ENCODE data around the gene MZF1. TPM values are rescaled to one million over a fixed set of nuclear protein-coding genes. Genes with fewer than 3 reads are reported as not detected.
A peak's percentile ranks its signal among the peaks of the same experiment; 100 is the strongest.

MZF1 gene
- total and polyA plus RNA-seq, 9 of the 15 experiments (the other 6 are each of a cell fraction or from before 2014, with no cell fraction given), result 0.31 to 29.3 (median 11.5) TPM

DNA sequence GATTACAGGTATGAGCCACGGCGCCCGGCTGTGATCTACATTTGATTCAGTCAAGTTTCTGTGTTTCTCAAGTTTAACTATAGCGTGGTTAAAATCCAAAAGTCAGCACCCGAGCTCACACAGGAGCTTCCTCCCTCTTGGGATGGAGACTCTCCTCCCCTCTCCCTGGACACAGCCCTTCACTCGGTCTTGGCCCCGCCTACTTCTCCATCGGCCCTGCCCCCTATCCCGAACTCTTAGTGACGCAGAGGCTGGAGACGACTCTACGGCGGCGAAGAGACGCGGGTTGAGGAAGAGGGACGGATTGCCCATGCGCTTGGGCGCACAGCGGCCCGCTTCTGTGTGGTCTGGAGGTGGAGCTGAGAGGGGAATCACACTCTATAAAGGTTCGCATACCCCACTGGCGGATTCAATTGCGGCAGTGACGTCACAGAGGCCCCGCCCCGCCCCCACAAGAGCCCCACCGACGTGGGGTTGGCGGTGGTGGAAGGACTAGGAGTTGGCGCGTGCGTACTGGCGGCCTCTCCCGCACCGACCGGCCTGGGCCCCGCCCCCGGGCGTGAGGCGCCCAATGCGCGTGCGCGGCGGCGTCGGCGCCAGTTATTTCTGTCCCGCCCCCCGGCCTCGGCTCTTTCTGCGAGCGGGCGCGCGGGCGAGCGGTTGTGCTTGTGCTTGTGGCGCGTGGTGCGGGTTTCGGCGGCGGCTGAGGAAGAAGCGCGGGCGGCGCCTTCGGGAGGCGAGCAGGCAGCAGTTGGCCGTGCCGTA lies 29.1 kb downstream of the MZF1 start, which contains the start of gene TRIM28 (continued):
- TF ChIP-seq KAT7 (CRISPR knock-in tag; IDR thresholded peaks at IDR 0.05; ENCODE audit: borderline replicate concordance) (0 out of 2 replicates have a peak, but pooled peaks have one; percentile 14), ELF2 (CRISPR knock-in tag; IDR thresholded peaks at IDR 0.05) (no peak), ZNF41 (CRISPR knock-in tag; conservative IDR thresholded peaks at IDR 0.05) (no peak), GABPB1 (CRISPR knock-in tag; IDR thresholded peaks at IDR 0.05) (peak; percentile 76), CBX1 (IDR thresholded peaks at IDR 0.05; ENCODE audit: low read depth) (peak; percentile 95; the same call in 1 of the 2 replicates), NR2C2 (CRISPR knock-in tag; IDR thresholded peaks at IDR 0.05) (peak; percentile 20; the same call in 1 of the 2 replicates), NR2C2 (tag; IDR thresholded peaks at IDR 0.05) (peak; percentile 59), WHSC1 (IDR thresholded peaks at IDR 0.05; ENCODE audit: low read length) (no peak), ERF (CRISPR knock-in tag; IDR thresholded peaks at IDR 0.05) (peak; percentile 96), NCOA4 (IDR thresholded peaks at IDR 0.05; ENCODE audit: partially characterized antibody) (no peak), NEUROD1 (IDR thresholded peaks at IDR 0.05; ENCODE audit: borderline replicate concordance, low read depth, low read length, partially characterized antibody) (peak; percentile 19), KLF13 (tag; IDR thresholded peaks at IDR 0.05; ENCODE audit: borderline replicate concordance, low read depth) (peak; percentile 71; the same call in 1 of the 2 replicates)
- TF ChIP-seq, protein P1, sequence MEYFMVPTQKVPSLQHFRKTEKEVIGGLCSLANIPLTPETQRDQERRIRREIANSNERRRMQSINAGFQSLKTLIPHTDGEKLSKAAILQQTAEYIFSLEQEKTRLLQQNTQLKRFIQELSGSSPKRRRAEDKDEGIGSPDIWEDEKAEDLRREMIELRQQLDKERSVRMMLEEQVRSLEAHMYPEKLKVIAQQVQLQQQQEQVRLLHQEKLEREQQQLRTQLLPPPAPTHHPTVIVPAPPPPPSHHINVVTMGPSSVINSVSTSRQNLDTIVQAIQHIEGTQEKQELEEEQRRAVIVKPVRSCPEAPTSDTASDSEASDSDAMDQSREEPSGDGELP (CRISPR knock-in tag; IDR thresholded peaks at IDR 0.05; ENCODE audit: borderline replicate concordance), result peak; percentile 79; the same call in 1 of the 2 replicates
- TF ChIP-seq, protein P2, sequence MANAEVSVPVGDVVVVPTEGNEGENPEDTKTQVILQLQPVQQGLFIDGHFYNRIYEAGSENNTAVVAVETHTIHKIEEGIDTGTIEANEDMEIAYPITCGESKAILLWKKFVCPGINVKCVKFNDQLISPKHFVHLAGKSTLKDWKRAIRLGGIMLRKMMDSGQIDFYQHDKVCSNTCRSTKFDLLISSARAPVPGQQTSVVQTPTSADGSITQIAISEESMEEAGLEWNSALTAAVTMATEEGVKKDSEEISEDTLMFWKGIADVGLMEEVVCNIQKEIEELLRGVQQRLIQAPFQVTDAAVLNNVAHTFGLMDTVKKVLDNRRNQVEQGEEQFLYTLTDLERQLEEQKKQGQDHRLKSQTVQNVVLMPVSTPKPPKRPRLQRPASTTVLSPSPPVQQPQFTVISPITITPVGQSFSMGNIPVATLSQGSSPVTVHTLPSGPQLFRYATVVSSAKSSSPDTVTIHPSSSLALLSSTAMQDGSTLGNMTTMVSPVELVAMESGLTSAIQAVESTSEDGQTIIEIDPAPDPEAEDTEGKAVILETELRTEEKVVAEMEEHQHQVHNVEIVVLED (CRISPR knock-in tag; IDR thresholded peaks at IDR 0.05), result peak; percentile 40
- TF ChIP-seq, protein P3, sequence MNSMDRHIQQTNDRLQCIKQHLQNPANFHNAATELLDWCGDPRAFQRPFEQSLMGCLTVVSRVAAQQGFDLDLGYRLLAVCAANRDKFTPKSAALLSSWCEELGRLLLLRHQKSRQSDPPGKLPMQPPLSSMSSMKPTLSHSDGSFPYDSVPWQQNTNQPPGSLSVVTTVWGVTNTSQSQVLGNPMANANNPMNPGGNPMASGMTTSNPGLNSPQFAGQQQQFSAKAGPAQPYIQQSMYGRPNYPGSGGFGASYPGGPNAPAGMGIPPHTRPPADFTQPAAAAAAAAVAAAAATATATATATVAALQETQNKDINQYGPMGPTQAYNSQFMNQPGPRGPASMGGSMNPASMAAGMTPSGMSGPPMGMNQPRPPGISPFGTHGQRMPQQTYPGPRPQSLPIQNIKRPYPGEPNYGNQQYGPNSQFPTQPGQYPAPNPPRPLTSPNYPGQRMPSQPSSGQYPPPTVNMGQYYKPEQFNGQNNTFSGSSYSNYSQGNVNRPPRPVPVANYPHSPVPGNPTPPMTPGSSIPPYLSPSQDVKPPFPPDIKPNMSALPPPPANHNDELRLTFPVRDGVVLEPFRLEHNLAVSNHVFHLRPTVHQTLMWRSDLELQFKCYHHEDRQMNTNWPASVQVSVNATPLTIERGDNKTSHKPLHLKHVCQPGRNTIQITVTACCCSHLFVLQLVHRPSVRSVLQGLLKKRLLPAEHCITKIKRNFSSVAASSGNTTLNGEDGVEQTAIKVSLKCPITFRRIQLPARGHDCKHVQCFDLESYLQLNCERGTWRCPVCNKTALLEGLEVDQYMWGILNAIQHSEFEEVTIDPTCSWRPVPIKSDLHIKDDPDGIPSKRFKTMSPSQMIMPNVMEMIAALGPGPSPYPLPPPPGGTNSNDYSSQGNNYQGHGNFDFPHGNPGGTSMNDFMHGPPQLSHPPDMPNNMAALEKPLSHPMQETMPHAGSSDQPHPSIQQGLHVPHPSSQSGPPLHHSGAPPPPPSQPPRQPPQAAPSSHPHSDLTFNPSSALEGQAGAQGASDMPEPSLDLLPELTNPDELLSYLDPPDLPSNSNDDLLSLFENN (IDR thresholded peaks at IDR 0.05; ENCODE audit: low read depth in 2 of 2, low read length in 2 of 2), result peak in 1 of 2 experiments; percentile 79; a peak in 2 of 4 replicates
- TF ChIP-seq, protein P4, sequence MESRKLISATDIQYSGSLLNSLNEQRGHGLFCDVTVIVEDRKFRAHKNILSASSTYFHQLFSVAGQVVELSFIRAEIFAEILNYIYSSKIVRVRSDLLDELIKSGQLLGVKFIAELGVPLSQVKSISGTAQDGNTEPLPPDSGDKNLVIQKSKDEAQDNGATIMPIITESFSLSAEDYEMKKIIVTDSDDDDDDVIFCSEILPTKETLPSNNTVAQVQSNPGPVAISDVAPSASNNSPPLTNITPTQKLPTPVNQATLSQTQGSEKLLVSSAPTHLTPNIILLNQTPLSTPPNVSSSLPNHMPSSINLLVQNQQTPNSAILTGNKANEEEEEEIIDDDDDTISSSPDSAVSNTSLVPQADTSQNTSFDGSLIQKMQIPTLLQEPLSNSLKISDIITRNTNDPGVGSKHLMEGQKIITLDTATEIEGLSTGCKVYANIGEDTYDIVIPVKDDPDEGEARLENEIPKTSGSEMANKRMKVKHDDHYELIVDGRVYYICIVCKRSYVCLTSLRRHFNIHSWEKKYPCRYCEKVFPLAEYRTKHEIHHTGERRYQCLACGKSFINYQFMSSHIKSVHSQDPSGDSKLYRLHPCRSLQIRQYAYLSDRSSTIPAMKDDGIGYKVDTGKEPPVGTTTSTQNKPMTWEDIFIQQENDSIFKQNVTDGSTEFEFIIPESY (CRISPR knock-in tag; IDR thresholded peaks at IDR 0.05), result peak; percentile 50; the same call in 1 of the 2 replicates
- TF ChIP-seq, protein P5, sequence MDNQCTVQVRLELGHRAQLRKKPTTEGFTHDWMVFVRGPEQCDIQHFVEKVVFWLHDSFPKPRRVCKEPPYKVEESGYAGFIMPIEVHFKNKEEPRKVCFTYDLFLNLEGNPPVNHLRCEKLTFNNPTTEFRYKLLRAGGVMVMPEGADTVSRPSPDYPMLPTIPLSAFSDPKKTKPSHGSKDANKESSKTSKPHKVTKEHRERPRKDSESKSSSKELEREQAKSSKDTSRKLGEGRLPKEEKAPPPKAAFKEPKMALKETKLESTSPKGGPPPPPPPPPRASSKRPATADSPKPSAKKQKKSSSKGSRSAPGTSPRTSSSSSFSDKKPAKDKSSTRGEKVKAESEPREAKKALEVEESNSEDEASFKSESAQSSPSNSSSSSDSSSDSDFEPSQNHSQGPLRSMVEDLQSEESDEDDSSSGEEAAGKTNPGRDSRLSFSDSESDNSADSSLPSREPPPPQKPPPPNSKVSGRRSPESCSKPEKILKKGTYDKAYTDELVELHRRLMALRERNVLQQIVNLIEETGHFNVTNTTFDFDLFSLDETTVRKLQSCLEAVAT (IDR thresholded peaks at IDR 0.05), result 0 out of 4 replicates have a peak, but pooled peaks of 1 of the 2 experiments have one; percentile 6

All from K562 (cell line).